ENCODE data around the gene ZSWIM5.

ZSWIM5 gene

GRCh38 chr1:45211076-45211475 is 4.7 kb upstream of the ZSWIM5 start:
- no peaks in the 10 kb centered on the region for H3K27me3 ChIP-seq (ENCODE audit: insufficient read depth, low read depth, severe bottlenecking)
- no peak for DNase-seq
- no peak for TF ChIP-seq CTCF (IDR thresholded peaks at IDR 0.05; ENCODE audit: low read depth, low read length)
- H3K36me3 ChIP-seq = no peaks in the 10 kb centered on the region
- H3K4me3 ChIP-seq (ENCODE audit: low read depth, low read length) = no peak overlapping the region
- H3K9me3 ChIP-seq (ENCODE audit: severe bottlenecking) = no peaks in the 10 kb centered on the region
- H3K27ac ChIP-seq = no peak overlapping the region

GRCh38 chr1:45206808-45207623 is 611 bp upstream of the ZSWIM5 start:
- peak overlapping the region; percentile 64 for H3K27ac ChIP-seq
- H3K4me3 ChIP-seq (ENCODE audit: low read depth, low read length) = peak overlapping the region; percentile 62
- no peaks in the 10 kb centered on the region for H3K9me3 ChIP-seq (ENCODE audit: severe bottlenecking)
- TF ChIP-seq CTCF (IDR thresholded peaks at IDR 0.05; ENCODE audit: low read depth, low read length) = no peak
- no peak for DNase-seq
- no peaks in the 10 kb centered on the region for H3K36me3 ChIP-seq
- no peaks in the 10 kb centered on the region for H3K27me3 ChIP-seq (ENCODE audit: insufficient read depth, low read depth, severe bottlenecking)

GRCh38 chr1:45205011-45205909 is 1.1 kb downstream of the ZSWIM5 start:
- no peaks in the 10 kb centered on the region for H3K27me3 ChIP-seq (ENCODE audit: insufficient read depth, low read depth, severe bottlenecking)
- peak overlapping the region; percentile 94 for H3K4me3 ChIP-seq (ENCODE audit: low read depth, low read length)
- peak overlapping the region; percentile 16; the same call in 1 of the 2 replicates for H3K27ac ChIP-seq
- H3K9me3 ChIP-seq (ENCODE audit: severe bottlenecking) = no peaks in the 10 kb centered on the region
- no peaks in the 10 kb centered on the region for H3K36me3 ChIP-seq
- no peak for TF ChIP-seq CTCF (IDR thresholded peaks at IDR 0.05; ENCODE audit: low read depth, low read length)
- DNase-seq = peak; percentile 43

- H3K36me3 ChIP-seq = no peaks in the 10 kb centered on the region
- TF ChIP-seq CTCF (IDR thresholded peaks at IDR 0.05; ENCODE audit: low read depth, low read length) = no peak
- no peaks in the 10 kb centered on the region for H3K27me3 ChIP-seq (ENCODE audit: insufficient read depth, low read depth, severe bottlenecking)
- no peaks in the 10 kb centered on the region for H3K9me3 ChIP-seq (ENCODE audit: severe bottlenecking)
- H3K27ac ChIP-seq = no peak overlapping the region
- H3K4me3 ChIP-seq (ENCODE audit: low read depth, low read length) = no peak overlapping the region
- DNase-seq = no peak
These were observed 5.4 kb downstream of the ZSWIM5 start for GRCh38 chr1:45200906-45201500.

- no peak for TF ChIP-seq CTCF (IDR thresholded peaks at IDR 0.05; ENCODE audit: low read depth, low read length)
- Histone ChIP-seq H3K27ac (no peak overlapping the region), H3K4me3 (ENCODE audit: low read depth, low read length) (no peak overlapping the region), H3K27me3 (ENCODE audit: insufficient read depth, low read depth, severe bottlenecking) (no peaks in the 10 kb centered on the region), H3K9me3 (ENCODE audit: severe bottlenecking) (no peaks in the 10 kb centered on the region), H3K36me3 (no peaks in the 10 kb centered on the region)
- no peak for DNase-seq
These were observed 6.0 kb downstream of the ZSWIM5 start for GRCh38 chr1:45200435-45200834.

Data from WERI-Rb-1 (cell line).